ENCODE measurements around the gene HEY2.

DNA sequence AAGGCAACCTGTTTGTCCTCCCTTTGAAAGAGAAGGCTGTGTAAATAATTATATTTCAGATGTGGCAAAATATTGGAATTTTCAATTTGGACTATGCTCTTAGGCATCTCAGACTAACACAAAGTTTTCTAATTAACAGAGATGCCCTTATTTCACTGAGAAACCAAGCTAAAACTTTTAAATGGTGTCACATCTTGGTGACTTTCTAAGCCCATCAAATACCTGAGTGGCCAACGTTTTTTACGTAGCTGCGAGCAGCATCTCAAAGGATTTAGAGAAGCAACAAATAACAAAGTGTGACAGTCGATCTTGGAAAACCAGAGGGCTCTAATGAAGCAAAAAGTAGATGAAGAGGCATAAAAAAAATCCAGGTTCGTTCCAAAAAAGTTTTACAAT lies 3.4 kb upstream of the HEY2 start:
- no peak for TF ChIP-seq POLR2AphosphoS5 (IDR thresholded peaks at IDR 0.05; ENCODE audit: low read depth, low read length)
- no peak for TF ChIP-seq POLR2A (IDR thresholded peaks at IDR 0.05; ENCODE audit: low read depth, low read length)
